GM18511 (cell line): Measurements from ENCODE around the gene GRM4.
"Not testable (repeated sequence)": the region's sequence is repeated elsewhere in the genome, so short reads cannot be mapped to it uniquely, and the experiment has no call there.

Experiments used
- ATAC-seq: cut with Tn5 transposase; IDR thresholded peaks from one replicate; pipeline ENCODE4 v1.9.1; 2021; ENCODE audit warnings: mild to moderate bottlenecking, moderate library complexity; ENCODE audit not compliant: unreplicated experiment

GRM4 gene

DNA sequence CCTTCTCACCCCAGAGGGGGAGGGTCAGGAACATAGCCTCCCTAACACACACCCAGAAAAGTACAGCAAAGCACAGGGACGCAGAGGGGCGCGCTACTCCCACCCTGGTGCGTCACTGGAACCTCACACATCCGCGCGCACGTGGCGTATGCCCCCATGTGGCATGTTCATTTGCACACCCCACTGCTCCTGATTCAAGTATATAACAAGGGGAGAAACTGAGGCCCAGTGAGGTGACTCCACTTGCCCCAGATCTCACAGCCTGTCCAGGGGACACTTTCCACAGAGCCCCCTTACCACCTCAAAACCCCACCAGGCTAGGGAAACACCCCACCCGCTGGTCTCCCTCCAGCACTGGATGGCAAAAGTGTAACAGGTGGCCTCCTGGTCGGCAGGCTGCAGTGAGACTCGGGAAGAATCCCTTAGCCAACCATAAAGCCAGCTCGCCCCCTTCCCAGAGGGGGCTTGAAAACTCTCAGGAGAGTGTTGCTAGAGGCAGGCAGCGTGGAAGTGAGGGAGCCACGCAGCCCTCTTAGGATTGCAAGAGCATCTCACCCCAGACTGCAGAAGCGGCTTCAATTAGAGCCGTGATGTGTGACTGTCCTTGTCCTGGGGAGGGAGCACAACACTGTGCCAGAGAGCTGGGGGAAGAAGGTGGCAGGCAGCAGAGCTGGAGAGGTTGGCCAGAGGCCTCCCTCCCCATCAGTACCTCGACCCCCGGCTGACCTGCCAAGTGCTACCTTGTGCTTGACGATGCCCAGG, at the start of gene GRM4:
Gene GRM4 (minus strand): TSS at position 67 of the 762 bp plus-strand sequence. CDS start 12,591 bp downstream, outside the sequence.
- no peak for ATAC-seq

DNA sequence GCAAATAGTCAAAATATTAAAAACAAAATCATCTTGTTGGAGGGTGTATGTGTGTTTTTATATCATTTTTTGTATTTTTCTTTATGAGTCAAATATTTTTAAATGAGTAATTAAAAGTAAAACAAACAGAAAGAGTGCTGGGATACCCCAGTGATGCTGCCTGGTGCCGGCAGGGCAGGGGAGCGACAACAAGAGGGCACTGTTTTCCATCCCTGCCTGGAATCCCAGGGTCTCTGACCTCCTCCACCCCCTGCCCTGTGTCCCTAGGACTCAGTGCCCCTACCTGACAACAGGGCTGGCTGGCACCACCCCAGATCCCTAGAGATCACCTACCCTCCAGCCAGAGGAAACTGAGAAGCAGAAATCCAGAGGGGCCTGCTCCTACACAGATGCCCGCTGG, 48.9 kb upstream of the GRM4 start:
- no peak for ATAC-seq

DNA sequence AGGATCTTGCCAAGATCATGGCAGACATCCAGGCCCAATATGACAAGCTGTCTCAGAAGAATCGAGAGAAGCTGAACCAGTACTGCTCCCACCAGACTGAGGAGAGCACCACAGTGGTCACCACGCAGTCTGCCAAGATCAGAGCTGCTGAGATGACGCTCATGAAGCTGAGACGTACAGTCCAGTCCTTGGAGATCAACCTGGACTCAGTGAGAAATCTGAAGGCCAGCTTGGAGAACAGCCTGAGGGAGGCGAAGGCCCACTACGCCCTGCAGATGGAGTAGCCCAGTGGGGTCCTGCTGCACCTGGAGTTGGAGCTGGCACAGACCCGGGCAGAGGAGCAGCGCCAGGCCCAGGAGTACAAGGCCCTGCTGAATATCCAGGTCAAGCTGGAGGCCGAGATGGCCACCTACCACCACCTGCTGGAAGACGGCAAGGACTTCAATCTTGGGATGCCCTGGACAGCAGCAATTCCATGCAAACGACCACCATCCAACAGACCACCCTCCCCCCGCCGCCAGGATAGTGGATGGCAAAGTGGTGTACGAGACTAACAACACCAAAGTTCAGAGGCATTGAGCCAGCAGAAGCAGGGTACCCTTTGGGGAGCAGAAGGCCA, 44.7 kb upstream of the GRM4 start:
- ATAC-seq: no peak

DNA sequence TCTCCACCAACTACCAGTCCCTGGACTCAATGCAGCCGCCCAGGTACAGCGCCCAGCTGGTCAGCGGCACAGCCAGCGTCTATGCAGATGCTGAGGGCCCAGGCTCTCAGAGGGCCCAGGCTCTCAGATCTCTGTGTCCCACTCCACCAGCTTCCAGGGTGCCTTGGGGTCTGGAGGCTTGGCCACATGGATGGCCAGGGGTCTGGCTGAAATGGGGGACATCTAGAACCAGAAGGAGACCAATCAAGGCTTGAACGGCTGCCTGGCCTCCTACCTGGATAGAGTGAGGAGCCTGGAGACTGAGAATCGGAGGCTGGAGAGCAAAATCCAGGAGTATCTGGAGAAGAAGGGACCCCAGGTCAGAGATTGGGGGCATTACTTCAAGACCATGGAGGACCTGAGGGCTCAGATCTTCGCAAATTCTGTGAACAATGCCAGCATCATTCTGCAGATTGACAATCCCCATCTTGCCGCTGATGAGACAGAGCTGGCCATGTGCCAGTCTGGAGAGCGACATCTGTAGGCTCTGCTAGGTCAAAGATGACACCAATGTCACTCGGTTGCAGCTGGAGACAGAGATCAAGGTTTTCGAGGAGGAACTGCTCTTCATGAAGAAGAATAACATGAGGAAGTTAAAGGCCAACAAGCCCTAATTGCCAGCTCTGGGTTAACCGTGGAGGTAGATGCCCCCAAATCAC, 44.1 kb upstream of the GRM4 start:
- no peak for ATAC-seq

DNA sequence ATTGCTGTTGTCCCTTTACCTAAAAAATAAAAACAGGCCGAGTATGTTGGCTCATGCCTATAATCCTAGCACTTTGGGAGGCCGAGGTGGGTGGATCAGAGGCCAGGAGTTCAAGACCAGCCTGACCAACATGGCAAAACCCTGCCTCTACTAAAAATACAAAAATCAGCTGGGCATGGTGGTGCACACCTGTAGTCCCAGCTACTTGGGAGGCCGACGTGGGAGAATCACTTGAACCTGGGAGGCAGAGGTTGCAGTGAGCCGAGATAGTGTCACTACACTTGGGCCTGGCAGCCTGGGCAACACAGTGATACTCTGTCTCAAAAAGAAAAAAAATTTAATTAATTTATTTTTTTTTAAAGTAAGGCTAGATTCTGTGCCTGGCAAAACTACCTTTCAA, 38.8 kb upstream of the GRM4 start:
- not testable (repeated sequence) for ATAC-seq

DNA sequence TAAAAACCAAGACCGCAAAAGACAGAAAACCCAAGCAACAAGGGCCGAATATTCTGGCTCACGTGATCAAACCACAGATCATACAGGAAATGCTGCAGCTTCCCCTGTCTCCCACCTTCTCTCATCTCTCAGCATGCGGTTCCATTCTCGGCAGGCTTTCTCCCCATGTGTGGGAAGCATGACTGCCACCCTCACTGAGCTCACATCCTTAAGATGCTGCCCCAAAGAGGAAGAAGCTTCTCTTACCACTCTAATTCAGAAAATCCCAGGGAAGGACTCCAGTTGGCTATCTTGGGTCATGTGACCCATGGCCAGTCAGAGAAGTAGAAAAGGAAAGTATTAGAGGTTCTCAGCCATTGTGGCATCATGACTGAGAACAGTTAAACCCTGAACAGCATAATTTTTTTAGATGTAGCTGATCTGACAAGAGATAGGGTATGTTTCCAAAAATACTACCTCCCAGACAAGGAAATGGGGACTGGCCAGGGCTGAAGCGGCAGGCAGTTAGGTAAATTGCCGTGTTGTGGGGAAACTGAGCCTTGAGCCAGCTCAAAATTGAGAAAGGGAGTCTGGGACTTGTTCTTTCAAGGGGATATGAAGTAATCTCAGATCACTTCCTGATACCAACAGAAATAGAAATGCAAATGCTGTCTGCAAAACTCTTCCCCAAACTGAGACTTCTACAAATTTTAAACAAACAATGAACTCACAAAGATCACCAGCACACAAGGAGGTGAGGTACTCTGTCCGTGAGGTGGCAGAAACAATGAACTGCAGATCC, 37.1 kb upstream of the GRM4 start:
- no peak for ATAC-seq

DNA sequence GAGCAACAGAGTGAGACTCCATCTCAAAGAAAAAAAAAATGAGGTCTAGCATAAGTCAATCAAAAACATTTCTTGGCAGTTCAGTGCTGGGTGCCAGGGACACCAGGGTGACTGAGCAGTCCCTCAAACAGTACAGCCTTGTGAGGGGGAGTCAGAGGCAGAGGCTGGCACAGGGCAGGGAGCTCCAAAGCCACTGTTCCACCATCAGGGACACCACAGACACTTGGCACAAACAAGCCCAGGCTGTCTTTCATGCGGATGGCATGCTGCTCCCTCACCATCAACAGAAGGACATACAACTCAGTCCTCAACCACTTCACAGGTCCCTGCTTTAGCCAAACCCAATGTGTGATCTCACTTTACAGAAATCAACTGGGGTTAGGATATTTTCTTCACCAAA, 36.0 kb upstream of the GRM4 start:
- no peak for ATAC-seq

DNA sequence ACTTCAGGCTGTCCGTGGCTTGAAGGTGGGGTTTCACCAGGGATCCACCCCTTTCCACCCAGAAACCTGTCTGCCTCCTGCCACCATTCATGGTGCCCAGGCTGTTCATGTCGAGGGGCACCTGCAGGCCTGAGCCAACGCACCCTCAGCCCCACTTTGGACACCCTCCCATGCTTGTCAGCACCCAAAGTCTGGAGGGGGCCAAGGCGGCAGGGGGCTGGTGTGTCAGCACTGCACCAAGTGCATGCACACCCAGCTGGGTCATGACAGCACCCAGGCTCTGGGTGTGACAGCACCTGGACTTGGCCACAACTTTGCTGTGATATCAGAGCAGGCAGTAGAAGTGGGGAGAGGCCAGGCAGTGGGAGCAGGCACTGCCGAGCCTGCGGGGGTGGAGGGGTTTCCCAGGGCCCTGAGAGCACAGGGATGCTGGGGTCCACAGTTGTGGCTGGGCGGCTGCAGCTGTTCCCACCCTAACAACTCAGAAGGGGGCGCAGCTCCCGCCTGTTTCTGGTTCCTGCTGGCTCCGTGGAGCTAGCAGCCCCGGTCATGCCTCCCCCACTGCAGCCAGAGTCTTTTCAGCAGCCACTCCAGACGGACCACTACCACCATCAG, 33.3 kb upstream of the GRM4 start:
- ATAC-seq: no peak

DNA sequence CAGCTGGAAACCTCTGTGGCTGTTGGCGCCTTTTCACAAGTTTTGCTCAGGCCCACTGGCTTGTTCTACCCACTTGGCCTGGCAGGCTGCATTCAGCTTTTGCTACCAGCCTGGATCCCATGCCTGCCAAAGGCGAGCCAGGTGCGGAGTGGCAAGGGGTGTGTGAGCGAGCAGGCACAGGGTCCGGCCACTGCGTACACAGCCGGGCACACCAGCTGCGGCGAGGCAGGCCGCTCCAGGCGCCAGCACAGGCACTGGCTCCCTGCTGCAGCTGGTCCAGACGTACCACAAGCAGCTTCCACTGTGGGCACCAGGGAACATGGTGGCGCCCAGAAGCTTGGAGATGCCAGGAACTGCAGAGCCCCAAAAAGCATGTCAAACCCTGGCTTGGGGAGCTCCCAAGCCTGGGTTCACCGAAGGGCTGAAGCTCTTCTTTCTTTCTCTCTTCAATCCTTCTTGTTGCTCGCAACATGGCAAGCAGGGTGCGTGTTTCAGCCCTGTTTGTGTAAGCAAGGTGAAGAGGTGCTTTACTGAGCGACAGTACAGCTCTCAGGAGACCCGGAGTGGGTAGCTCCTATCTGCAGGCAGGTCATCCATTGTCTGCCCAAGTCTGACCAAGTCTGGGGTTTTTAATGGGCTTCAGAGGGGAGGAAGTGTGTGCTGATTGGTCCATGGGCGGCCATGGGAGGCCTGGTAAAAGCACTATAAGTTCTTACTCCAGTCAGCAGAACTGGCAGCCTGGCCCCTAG, 32.6 kb upstream of the GRM4 start:
- ATAC-seq: no peak

DNA sequence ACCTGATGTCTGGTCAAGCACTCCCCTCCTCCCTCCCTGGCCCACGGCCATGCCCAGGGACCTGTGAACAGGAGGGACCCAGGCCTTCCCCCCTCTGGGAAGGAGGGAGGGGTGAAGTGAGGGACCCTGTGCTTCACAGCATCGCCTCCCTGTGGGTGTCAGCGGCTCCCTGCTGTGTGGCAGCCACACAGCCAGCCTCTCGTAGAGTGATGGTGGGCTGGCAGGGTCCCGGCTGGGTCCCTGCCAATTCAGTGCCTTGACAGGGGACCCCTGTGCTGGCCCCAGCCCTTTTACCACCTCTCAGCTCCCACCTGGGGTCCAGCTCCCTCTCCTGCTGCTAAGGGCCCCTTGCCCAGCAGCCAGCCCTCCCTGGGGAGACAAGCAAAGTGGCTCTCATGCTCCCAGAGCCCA, 31.3 kb upstream of the GRM4 start:
- no peak for ATAC-seq

DNA sequence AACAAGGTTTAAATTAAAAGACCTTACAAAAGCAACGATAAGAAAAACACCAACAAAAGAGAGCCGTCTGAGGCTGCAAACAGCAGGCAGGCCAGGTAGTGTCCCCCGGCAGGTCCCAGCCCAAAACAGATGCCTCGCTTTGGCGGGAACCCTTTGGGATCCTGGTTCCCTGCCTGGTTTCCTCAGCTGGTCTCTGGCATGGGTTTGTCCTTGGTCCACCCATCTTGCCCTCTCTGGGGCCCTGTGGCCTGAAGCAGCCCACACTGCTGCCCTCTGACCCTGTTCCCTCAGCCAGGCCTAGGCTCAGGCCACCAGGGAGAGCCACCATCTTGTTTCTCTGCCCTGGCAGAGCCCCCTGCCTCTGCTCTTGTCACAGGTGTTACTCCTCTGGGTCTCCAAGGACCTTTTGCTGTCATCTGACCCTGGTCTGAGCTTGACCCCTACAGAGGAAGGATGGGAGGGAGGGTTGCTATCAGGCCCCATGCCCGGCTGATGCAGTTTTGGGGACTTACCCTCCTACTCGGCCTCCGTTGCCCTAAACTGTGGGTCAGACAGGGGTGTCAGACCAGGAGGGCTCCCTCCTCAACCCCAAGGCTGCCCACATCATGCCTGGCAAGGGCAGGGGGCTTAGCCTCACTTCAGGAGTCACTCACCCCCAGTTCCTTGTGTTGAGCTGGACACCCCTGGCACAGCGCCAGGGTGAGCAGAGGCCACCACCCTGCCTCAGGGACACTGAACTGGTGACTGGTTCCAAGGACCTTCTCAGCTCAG, 30.6 kb upstream of the GRM4 start:
- no peak for ATAC-seq

DNA sequence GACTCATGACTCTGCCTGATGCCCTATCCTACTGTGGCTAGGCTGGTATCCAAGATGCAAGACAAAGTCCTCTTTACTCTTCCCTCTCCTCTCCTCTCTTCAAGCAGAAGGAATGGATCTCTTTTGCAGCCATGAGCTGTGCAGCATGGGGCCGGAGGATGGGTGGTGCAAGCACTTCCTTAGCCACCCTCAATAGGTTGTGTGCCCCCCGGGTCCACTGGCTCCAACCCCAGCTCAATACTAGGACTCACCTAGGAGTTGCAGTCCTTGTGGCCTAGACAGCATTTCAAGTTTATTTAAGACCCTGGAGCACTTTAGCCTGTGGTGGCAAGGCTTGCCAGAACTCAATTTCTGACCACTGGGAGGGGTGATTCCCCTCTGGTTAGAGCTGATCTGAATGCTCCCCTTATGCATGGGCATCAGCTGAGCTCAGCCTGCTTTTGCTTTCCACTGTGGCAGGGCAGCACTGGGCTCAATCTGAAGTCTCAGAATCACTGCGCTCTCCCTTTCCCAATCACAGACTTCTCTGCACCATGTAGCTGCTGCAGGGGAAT, 29.0 kb upstream of the GRM4 start:
- ATAC-seq: no peak

DNA sequence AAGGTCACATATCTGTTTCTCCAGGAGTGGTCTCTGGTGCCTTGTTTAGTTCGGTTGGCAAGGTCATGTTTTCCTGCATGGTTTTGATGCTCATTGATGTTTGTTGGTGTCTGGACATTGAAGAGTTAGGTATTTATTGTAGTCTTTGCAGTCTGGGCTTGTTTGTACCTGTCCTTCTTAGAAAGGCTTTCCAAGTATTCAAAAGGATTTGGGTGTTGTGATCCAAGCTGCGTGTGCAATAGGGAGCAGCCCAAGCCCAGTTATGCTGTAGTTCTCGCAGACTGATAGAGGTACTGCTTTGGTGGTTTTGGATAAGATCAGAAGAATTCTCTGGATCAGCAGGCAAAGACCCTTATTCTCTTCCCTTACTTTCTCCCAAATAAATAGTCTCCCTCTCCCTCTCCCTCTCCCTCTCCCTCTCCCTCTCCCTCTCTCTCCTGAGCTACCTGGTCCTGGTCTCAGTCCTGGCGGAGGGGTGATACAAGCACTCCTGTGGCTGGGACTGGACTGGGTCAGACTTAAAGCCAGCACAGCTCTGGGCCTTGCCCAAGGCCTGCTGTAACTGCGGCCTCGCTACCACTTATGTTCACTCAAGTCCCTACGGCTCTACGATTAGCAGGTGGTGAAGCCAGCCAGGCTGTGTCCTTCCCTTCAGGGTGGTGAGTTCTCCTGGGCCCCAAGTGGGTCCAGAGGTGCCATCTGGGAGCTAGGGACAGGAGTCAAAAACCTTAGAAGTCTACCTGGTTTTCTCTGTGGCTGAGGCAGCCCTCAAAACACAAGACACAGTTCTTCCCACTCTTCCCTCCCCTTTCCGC, 27.3 kb upstream of the GRM4 start:
- no peak for ATAC-seq

DNA sequence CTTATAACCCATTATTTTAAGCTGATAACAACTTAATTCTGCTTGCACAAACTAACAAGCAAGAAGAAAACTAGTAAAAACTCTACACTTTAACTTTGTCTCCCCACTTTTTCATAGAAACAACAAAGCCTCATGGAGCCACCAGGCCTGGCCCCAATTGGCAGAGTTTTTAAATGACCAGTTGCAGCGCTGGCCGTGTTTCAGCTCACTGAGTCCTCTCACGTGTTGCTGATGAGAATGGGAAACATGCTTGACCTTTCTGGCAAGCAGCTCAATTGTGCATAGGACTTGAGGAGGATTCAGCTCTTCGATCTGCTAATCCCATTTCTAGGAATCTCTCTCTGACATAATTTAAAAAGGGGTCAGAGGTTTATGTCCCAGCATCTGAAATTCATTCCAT, 24.5 kb upstream of the GRM4 start:
- ATAC-seq: no peak

DNA sequence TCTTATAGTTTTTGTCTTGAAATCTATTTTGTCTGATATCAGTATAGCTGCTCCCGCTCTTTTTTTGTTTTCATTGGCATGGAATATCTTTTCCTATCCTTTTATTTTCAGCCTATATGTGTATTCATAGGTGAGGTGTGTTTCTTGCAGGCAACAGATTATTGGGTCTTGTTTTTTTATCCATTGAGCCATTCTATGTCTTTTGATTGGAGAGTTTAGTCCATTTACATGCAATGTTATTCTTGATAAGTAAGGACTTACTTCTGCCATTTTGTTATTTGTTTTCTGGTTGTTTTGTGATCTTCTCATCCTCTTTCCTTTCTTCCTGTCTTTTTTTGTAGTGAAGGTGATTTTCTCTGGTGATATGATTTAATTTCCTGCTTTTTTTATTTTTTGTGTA, 24.0 kb upstream of the GRM4 start:
- ATAC-seq: no peak

DNA sequence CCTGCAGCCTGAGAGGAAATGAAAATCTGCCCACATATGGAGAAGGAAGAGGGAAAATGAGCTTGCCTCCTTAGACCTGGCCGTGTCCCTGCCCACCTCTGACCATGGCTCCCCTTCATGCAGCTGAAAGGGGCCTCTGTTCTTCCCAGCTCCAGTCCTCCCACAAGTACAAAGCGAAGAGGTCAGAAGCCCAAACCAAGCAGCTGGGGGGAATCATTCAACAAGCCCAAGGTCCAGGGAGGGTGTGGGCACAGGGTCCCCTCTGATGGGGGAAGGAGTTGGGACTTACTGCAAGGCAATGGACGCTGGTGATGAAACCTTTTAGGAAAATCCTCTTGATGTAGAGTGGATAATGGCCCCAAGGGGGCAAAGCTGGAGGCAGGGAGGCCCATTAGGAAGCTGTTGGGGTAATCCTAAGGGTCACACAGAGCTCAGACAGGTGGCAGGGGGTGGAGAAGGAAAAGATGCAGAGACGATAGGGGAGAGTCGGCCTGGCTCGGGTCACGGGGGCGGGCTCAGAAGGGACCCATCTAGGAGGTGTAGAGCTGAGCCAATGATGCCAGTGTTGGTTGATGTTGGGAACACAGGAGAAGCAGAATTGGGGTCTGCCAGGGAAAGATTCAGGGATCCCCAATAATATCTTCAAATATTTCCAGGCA, 16.1 kb upstream of the GRM4 start:
- no peak for ATAC-seq

DNA sequence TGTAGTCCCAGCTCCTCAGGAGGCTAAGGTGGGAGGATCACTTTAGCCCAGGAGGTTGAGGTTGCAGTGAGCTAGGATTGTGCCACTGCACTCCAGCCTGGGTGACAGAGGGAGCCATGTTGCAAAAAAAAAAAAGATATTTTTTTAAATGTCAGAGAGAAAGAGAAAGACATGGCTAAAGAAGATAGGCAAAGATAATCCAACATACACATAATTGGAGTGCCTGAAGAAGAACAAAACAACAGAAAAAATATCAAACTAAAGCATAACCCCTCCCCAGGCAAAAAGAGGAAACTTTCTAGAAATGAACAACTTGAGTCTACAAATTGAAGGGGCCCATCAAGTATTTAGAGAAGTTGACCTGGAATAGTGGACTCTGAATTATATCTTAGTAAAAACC, 14.0 kb upstream of the GRM4 start:
- no peak for ATAC-seq

DNA sequence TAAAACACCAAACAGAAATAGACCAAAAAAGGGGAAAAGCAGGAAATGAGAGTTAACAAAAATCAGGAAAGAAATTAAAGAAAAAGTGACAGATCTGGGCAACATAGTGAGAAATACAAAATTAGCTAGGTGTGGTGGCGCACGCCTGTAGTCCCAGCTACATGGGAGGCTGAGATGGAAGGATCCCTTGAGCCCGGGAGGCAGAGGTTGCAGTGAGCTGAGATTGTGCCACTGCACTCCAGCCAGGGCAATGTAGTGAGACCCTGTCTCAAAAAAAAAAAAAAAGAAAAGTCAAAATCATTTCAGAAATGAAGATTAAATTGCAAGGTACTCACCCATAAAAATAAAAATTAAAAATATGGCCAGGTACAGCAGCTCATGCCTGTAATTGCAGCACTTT, 13.0 kb upstream of the GRM4 start:
- no peak for ATAC-seq
